ENCODE data around the gene UGT1A7.

DNA sequence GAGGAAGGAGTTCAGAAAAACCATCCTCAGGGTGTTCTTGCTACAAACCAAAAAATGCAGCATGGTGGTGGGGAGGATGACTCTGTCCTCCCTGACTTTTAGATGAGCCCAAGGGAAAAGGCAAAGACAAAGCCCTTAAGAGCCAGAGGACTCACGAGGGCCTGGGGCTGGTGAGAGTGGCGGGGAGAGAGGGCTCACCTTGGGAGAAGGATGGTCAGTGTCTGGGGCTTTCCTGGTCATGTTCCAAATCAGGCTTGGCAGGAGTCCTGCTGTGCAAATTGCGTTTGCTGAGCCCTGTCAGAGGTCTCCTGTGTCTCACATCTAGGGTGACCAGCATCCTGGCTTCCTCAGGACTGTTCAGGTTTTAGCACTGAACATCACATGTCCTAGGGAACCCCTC lies 83.1 kb downstream of the UGT1A7 start:
- no peak for TF ChIP-seq POLR2A (IDR thresholded peaks at IDR 0.05)
- TF ChIP-seq, protein P1, sequence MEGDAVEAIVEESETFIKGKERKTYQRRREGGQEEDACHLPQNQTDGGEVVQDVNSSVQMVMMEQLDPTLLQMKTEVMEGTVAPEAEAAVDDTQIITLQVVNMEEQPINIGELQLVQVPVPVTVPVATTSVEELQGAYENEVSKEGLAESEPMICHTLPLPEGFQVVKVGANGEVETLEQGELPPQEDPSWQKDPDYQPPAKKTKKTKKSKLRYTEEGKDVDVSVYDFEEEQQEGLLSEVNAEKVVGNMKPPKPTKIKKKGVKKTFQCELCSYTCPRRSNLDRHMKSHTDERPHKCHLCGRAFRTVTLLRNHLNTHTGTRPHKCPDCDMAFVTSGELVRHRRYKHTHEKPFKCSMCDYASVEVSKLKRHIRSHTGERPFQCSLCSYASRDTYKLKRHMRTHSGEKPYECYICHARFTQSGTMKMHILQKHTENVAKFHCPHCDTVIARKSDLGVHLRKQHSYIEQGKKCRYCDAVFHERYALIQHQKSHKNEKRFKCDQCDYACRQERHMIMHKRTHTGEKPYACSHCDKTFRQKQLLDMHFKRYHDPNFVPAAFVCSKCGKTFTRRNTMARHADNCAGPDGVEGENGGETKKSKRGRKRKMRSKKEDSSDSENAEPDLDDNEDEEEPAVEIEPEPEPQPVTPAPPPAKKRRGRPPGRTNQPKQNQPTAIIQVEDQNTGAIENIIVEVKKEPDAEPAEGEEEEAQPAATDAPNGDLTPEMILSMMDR (IDR thresholded peaks at IDR 0.05) = no peak

Measured in adrenal gland (tissue), 5 donors.